Smooth muscle cell (in vitro differentiated cells): ENCODE results near the gene TOP3A. TPM values are rescaled to one million over a fixed set of nuclear protein-coding genes. Genes with fewer than 3 reads are reported as not detected.
"Not testable (repeated sequence)": the region's sequence is repeated elsewhere in the genome, so short reads cannot be mapped to it uniquely, and the experiment has no call there.

ENCODE experiments used
- DNase-seq: peaks from one replicate; lab custom pipeline; 2025; ENCODE audit not compliant: unreplicated experiment; lab: John Stamatoyannopoulos, UW
- H2AFZ ChIP-seq: fragments of 200-600 bp; sonication (generic); 2 replicates; pipeline ENCODE4 v1.6.0; 2016; ENCODE audit warnings: antibody characterized with exemption, low read depth, mild to moderate bottlenecking
- H3F3A ChIP-seq: fragments of 200-600 bp; sonication (generic); 2 replicates; pipeline ENCODE4 v1.6.0; 2017; ENCODE audit warnings: antibody characterized with exemption, low read depth
- H3K27ac ChIP-seq: fragments of 200-600 bp; sonication (generic); 2 replicates; pipeline ENCODE4 v1.5.1; 2016; ENCODE audit warnings: low read depth, mild to moderate bottlenecking
- H3K27me3 ChIP-seq: fragments of 200-600 bp; sonication (generic); 2 replicates; pipeline ENCODE4 v1.6.1; 2016; ENCODE audit warnings: low read depth, mild to moderate bottlenecking
- H3K36me3 ChIP-seq: fragments of 200-600 bp; sonication (generic); 2 replicates; pipeline ENCODE4 v1.5.1; 2016; ENCODE audit warnings: low read depth
- H3K4me1 ChIP-seq: fragments of 200-600 bp; sonication (generic); 2 replicates; pipeline ENCODE4 v1.5.1; 2016; ENCODE audit warnings: low read depth
- H3K4me2 ChIP-seq: fragments of 200-600 bp; sonication (generic); 2 replicates; pipeline ENCODE4 v1.6.0; 2016; ENCODE audit warnings: mild to moderate bottlenecking
- H3K4me3 ChIP-seq: fragments of 200-600 bp; sonication (generic); 2 replicates; pipeline ENCODE4 v1.5.1; 2016; ENCODE audit warnings: mild to moderate bottlenecking
- H3K79me2 ChIP-seq: fragments of 200-600 bp; sonication (generic); 2 replicates; pipeline ENCODE4 v1.6.0; 2016; ENCODE audit warnings: low read depth, mild to moderate bottlenecking
- H3K9ac ChIP-seq: fragments of 200-600 bp; sonication (generic); 2 replicates; pipeline ENCODE4 v1.6.0; 2016; ENCODE audit warnings: low read depth
- H3K9me3 ChIP-seq: fragments of 200-600 bp; sonication (generic); replicated peaks from 2 replicates; pipeline ENCODE4 v1.5.1; 2016; ENCODE audit warnings: low read depth
- H4K20me1 ChIP-seq: fragments of 200-600 bp; sonication (generic); 2 replicates; pipeline ENCODE4 v1.6.0; 2016; ENCODE audit warnings: low read depth
- CTCF ChIP-seq: fragments of 200-600 bp; sonication (generic); IDR thresholded peaks from 2 replicates; pipeline ENCODE4 v1.5.1; 2017; ENCODE audit warnings: borderline replicate concordance, mild to moderate bottlenecking, antibody characterized with exemption; ENCODE audit not compliant: insufficient read depth, poor library complexity, severe bottlenecking
- WGBS: methylation state at CpG from one replicate; pipeline ENCODE4 v1.1.7; 2016; ENCODE audit warnings: low lambda C conversion rate; 5-methylcytosine and 5-hydroxymethylcytosine counted together
- polyA plus RNA-seq: library from polyadenylated mRNA; unstranded; fragments of >200 nt; fragmentation: Nextera tagmentation; extraction: Ambion mirVana; gene quantifications from 2 replicates; pipeline ENCODE4 v1.2.1, GENCODE V29; 2016
- total RNA-seq: library from RNA; depleted of rRNA; stranded (reverse); fragments of >200 nt; gene quantifications from 2 replicates; pipeline ENCODE4 v1.2.3, GENCODE V29; 2014

The TOP3A gene
- total and polyA plus RNA-seq, 2 experiments from 2014 or later = 14.6 to 40.9 TPM

DNA sequence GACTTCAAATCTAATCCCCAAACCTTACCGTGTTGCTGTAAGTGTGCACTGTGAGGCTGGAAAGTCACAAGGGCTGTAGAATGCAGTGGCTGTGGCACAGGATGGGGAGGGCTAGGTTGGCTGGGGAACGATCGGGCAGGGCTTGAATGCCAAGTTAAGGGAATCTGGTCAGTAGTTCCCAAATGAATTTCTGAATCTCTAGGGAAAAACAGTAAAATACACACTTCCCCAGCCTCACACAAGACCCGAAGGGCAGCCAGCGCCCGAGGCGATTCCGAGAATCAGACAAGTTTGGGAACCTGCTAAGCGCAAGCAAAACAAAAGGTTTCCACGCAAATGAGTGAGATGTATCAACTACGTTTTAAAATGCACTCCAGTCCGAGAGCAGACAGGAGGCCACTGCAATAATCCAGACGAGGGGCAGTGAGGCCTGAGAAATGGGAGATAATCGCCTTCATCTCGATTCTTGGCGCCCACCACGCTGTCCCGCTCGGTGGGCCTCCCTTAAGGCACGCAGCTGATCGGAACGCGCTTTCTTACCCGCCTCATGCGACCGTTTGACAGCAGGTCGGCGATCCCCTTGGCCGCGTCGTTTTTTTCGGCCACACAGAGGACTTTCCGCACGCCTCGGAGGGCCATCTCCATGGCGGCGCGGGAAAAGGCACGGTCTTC, 599 bp downstream of the TOP3A start:
- peaks cover 40% of the 10 kb centered on the region for H3K4me1 ChIP-seq

GRCh38 chr17:18309202-18309601, 5.6 kb downstream of the TOP3A start:
- peaks cover 58% of the 10 kb centered on the region for H3K79me2 ChIP-seq
- over 99% methylated on average over 4 of the region's 4 CpGs for WGBS
- H3K27ac ChIP-seq = no peak overlapping the region

More for the DNA sequence above, 599 bp downstream of the TOP3A start:
- no peak for TF ChIP-seq CTCF
- Histone ChIP-seq H3F3A (peaks cover 11% of the 10 kb centered on the region), H3K27ac (peak overlapping the region; percentile 96), H3K27me3 (no peaks in the 10 kb centered on the region), H4K20me1 (peaks cover 50% of the 10 kb centered on the region), H3K4me2 (peak overlapping the region; percentile 98), H3K9me3 (no peaks in the 10 kb centered on the region), H2AFZ (peak overlapping the region; percentile 82), H3K79me2 (peaks cover 89% of the 10 kb centered on the region), H3K4me3 (peak overlapping the region; percentile 90), H3K9ac (peak overlapping the region; percentile 96), H3K36me3 (no peaks in the 10 kb centered on the region)
- under 1% methylated on average over 39 of the region's 39 CpGs for WGBS
- DNase-seq = no peak

DNA sequence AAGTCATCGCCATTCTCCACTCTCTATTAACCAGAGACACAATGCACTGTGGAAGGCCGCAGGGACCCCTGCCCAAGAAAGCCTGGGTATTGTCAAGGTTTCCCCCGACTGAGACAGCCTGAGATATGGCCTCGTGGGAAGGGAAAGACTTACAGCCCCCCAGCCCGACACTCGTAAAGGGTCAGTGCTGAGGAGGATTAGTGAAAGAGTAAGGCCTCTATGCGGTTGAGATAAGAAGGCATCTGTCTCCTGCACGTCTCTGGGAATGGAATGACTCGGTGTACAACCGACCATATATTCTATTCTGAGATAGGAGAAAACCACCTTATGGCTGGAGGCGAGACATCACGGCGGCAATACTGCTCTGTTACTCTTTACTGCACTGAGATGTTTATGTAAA, 11.6 kb downstream of the TOP3A start:
- H3K4me2 ChIP-seq, H3K4me3 ChIP-seq, H3K27me3 ChIP-seq, H3K9me3 ChIP-seq, H2AFZ ChIP-seq, H3K4me1 ChIP-seq, H3K9ac ChIP-seq, DNase-seq, H3F3A ChIP-seq, H3K79me2 ChIP-seq: not testable (repeated sequence)
- peak overlapping the region; percentile 21 for H3K27ac ChIP-seq
- H3K36me3 ChIP-seq = peaks cover 18% of the 10 kb centered on the region
- 14% methylated on average over 13 of the region's 13 CpGs for WGBS
- peaks cover 12% of the 10 kb centered on the region for H4K20me1 ChIP-seq

More at GRCh38 chr17:18309202-18309601, 5.6 kb downstream of the TOP3A start:
- H3K36me3 ChIP-seq = peaks cover 14% of the 10 kb centered on the region
- peaks cover 19% of the 10 kb centered on the region for H3K4me1 ChIP-seq
- peaks cover 13% of the 10 kb centered on the region for H3F3A ChIP-seq
- H3K27me3 ChIP-seq = no peaks in the 10 kb centered on the region
- no peak for TF ChIP-seq CTCF
- no peak overlapping the region for H3K9ac ChIP-seq
- H3K9me3 ChIP-seq = no peaks in the 10 kb centered on the region
- no peak overlapping the region for H3K4me2 ChIP-seq
- DNase-seq = no peak
- H2AFZ ChIP-seq = no peak overlapping the region
- H3K4me3 ChIP-seq = no peak overlapping the region
- H4K20me1 ChIP-seq = peaks cover 48% of the 10 kb centered on the region

- TF ChIP-seq CTCF = no peak
- Histone ChIP-seq H3K4me3 (no peak overlapping the region), H2AFZ (no peak overlapping the region), H3K27ac (no peak overlapping the region), H3F3A (peaks cover 6% of the 10 kb centered on the region), H3K9me3 (no peaks in the 10 kb centered on the region), H3K9ac (no peak overlapping the region), H3K79me2 (no peaks in the 10 kb centered on the region), H3K4me2 (no peak overlapping the region), H3K27me3 (no peaks in the 10 kb centered on the region), H3K4me1 (no peaks in the 10 kb centered on the region), H3K36me3 (peaks cover 18% of the 10 kb centered on the region), H4K20me1 (peaks cover 12% of the 10 kb centered on the region)
- no peak for DNase-seq
- 91% methylated on average over 8 of the region's 8 CpGs for WGBS
Observed at GRCh38 chr17:18300725-18301480, 13.9 kb downstream of the TOP3A start.

- not testable (repeated sequence) for H3K9ac ChIP-seq, H3K4me3 ChIP-seq, H3K4me2 ChIP-seq, DNase-seq, H3K9me3 ChIP-seq, H3K4me1 ChIP-seq, H3K27ac ChIP-seq, H3F3A ChIP-seq, H3K79me2 ChIP-seq, H3K27me3 ChIP-seq, H4K20me1 ChIP-seq, H2AFZ ChIP-seq
- 100% methylated on average over 1 of the region's 30 CpGs for WGBS
- H3K36me3 ChIP-seq = peaks cover 16% of the 10 kb centered on the region
Observed at GRCh38 chr17:18298061-18298460, 16.7 kb downstream of the TOP3A start.
